ENCODE results near the gene IFFO2. TPM values are rescaled to one million over a fixed set of nuclear protein-coding genes. Genes with fewer than 3 reads are reported as not detected.

Gene IFFO2
- total and polyA plus RNA-seq, 2 of the 8 experiments (the other 6 are each of a cell fraction or from before 2014, with no cell fraction given), result 6.6 to 10.4 TPM

DNA sequence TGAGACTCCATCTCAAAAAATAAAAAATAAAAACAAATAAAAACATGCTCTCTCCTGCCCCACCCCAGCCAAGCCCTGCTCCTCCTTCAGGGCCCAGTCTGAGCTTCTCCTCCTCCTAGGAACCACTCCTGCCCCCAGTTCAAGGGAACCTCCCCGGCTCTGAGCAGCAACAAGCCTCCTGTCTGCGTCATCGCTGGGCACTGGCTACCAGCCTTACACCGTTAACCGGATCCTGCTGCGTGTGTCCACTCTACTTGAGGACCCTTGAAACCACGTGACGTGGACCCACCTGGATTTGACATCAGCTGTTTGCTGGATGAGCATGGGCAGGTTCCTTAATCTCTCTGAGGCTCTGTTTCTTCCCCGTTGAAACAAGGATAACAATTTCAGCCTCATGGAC, 95.4 kb downstream of the IFFO2 start:
- H4K8ac ChIP-seq (ENCODE audit: extremely low read depth, insufficient read depth, low read length), result 0 out of 2 replicates have a peak overlapping the region, but pooled peaks have one; percentile 74
- no peak overlapping the region for H2AK5ac ChIP-seq (ENCODE audit: low read depth, low read length)
- H3K79me1 ChIP-seq (ENCODE audit: low read depth, low read length), result peaks cover 2% of the 10 kb centered on the region; the same call in 1 of the 2 replicates
- no peak overlapping the region for H3K4me2 ChIP-seq (ENCODE audit: insufficient read depth in 1 of 2, low read depth in 2 of 2, low read length in 2 of 2)
- H3K9me3 ChIP-seq (ENCODE audit: insufficient read depth in 2 of 2, low read depth in 1 of 2, low read length in 1 of 2), result no peaks in the 10 kb centered on the region
- no peak overlapping the region for H2BK15ac ChIP-seq (ENCODE audit: low read length)
- no peaks in the 10 kb centered on the region for H3K79me2 ChIP-seq (ENCODE audit: control insufficient read depth in 1 of 2, insufficient read depth in 2 of 2, low read length in 2 of 2)
- H3K23ac ChIP-seq (ENCODE audit: insufficient read length), result no peak overlapping the region
- H3K4me1 ChIP-seq (replicated peaks in 1 of 4; ENCODE audit: control insufficient read depth in 3 of 4, insufficient read depth in 4 of 4, low read length in 3 of 4), result no peaks in the 10 kb centered on the region
- H3K4me3 ChIP-seq (ENCODE audit: extremely low read depth in 1 of 4, insufficient read depth in 2 of 4, low read depth in 3 of 4, low read length in 4 of 4), result no peak overlapping the region
- no peak overlapping the region for H3K27ac ChIP-seq (ENCODE audit: low read depth, low read length)
- H3K18ac ChIP-seq (ENCODE audit: extremely low read depth, low read length), result no peak overlapping the region
- H3K36me3 ChIP-seq (ENCODE audit: control insufficient read depth in 2 of 4, insufficient read depth in 4 of 4, low read length in 3 of 4), result no peaks in the 10 kb centered on the region; a peak in 1 of 8 replicates
- H2BK20ac ChIP-seq (ENCODE audit: low read length), result no peak overlapping the region
- H3K9ac ChIP-seq (replicated peaks in 1 of 4; ENCODE audit: extremely low read depth in 1 of 4, low read depth in 3 of 4, low read length in 3 of 4), result no peak overlapping the region
- H3K4ac ChIP-seq (replicated peaks; ENCODE audit: insufficient read length, low read depth, low read length), result no peak overlapping the region
- peaks cover 10% of the 10 kb centered on the region; the same call in 1 of the 2 replicates for H3K23me2 ChIP-seq (ENCODE audit: low read depth, low read length)
- ChIA-PET POLR2A (ENCODE audit: partially characterized antibody) (no interaction called here), CTCF (ENCODE audit: partially characterized antibody) (interaction anchor here (1.4 to 3.5 kb wide), 4 partner anchors 10 to 24 kb away, joined by 3 to 20 read pairs (median 14); no protein-coding TSS in a partner anchor)
- H2AFZ ChIP-seq (ENCODE audit: low read length), result no peak overlapping the region
- no peak overlapping the region for H2BK120ac ChIP-seq (replicated peaks; ENCODE audit: low read depth, low read length)
- peaks cover 0 to 4% (median 0%) of the 10 kb centered on the region in 4 experiments; a peak in 2 of 7 replicates for H3K27me3 ChIP-seq (replicated peaks in 1 of 4; ENCODE audit: control insufficient read depth in 3 of 4, extremely low read depth in 1 of 4, insufficient read depth in 3 of 4, low read length in 3 of 4)
- H3K56ac ChIP-seq (replicated peaks; ENCODE audit: insufficient read length, low read depth, low read length), result no peak overlapping the region
- 70% methylated on average over 9 of the region's 9 CpGs; no CpG with 5 or more reads in 1 of the 2 experiments for WGBS, 2 experiments (ENCODE audit: extremely low coverage in 1 of 2, insufficient coverage in 1 of 2, insufficient read length in 1 of 2, insufficient replicate concordance in 2 of 2, low coverage in 1 of 2, low lambda C conversion rate in 2 of 2, missing lambda C conversion rate in 1 of 2)
- FAIRE-seq (no peak), DNase-seq (ENCODE audit: low read depth in 1 of 2, low spot score in 2 of 2) (no peak)
- H4K20me1 ChIP-seq (replicated peaks in 1 of 2; ENCODE audit: control insufficient read depth in 1 of 2, insufficient read depth in 2 of 2, low read length in 2 of 2), result peaks cover 0 to 8% of the 10 kb centered on the region in 2 experiments
- no peak overlapping the region for H4K91ac ChIP-seq (replicated peaks; ENCODE audit: insufficient read length, low read length)
- no peak overlapping the region for H3K14ac ChIP-seq (ENCODE audit: insufficient read length)
- H2BK12ac ChIP-seq (ENCODE audit: low read depth, low read length), result no peak overlapping the region
- no peak overlapping the region for H2BK5ac ChIP-seq (ENCODE audit: low read depth, low read length)
- no peak overlapping the region for H4K5ac ChIP-seq (ENCODE audit: insufficient read length, low read depth, low read length)
- TF ChIP-seq TCF12 (IDR thresholded peaks at IDR 0.05; ENCODE audit: low read depth, low read length) (no peak), SIN3A (conservative IDR thresholded peaks at IDR 0.05 in 1 of 2, IDR thresholded peaks at IDR 0.05 in 1 of 2; ENCODE audit: low read depth in 1 of 2, low read length in 2 of 2) (no peak), CTBP2 (IDR thresholded peaks at IDR 0.05; ENCODE audit: borderline replicate concordance, insufficient read depth, insufficient read length, low read length) (no peak), POU5F1 (IDR thresholded peaks at IDR 0.05; ENCODE audit: low read depth, low read length) (no peak), TEAD4 (IDR thresholded peaks at IDR 0.05; ENCODE audit: low read depth, low read length) (no peak), NANOG (IDR thresholded peaks at IDR 0.05; ENCODE audit: insufficient read depth, low read depth, low read length, poor library complexity, severe bottlenecking) (no peak), PHF8 (conservative IDR thresholded peaks at IDR 0.05; ENCODE audit: low read depth, low read length) (no peak)
- TF ChIP-seq, protein P1, sequence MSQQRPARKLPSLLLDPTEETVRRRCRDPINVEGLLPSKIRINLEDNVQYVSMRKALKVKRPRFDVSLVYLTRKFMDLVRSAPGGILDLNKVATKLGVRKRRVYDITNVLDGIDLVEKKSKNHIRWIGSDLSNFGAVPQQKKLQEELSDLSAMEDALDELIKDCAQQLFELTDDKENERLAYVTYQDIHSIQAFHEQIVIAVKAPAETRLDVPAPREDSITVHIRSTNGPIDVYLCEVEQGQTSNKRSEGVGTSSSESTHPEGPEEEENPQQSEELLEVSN (IDR thresholded peaks at IDR 0.05), result no peak
- TF ChIP-seq, protein P2, sequence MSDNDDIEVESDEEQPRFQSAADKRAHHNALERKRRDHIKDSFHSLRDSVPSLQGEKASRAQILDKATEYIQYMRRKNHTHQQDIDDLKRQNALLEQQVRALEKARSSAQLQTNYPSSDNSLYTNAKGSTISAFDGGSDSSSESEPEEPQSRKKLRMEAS (IDR thresholded peaks at IDR 0.05), result no peak
